Muscle of arm (tissue), 12 donors: Measurements from ENCODE around the gene WDR4. TPM values are rescaled to one million over a fixed set of nuclear protein-coding genes. Genes with fewer than 3 reads are reported as not detected.
A peak's percentile ranks its signal among the peaks of the same experiment; 100 is the strongest.
"Not testable (repeated sequence)": the region's sequence is repeated elsewhere in the genome, so short reads cannot be mapped to it uniquely, and the experiment has no call there.

Source experiments
- DNase-seq: peaks from one replicate; pipeline ENCODE4 v3.0.0-alpha.2; 2013
- polyA plus RNA-seq, 12 donors: library from polyadenylated mRNA; unstranded; fragments of 120-200 nt; gene quantifications; one replicate each; pipeline ENCODE4 v1.2.1, GENCODE V29; 2013; ENCODE audit not compliant: insufficient read length in 12 of 12

WDR4 gene
- polyA plus RNA-seq, 12 donors = 5.4 to 8.7 (median 6.6) TPM; not detected in 1

GRCh38 chr21:42839271-42840231, 39.8 kb downstream of the WDR4 start:
- no peak for DNase-seq

GRCh38 chr21:42838212-42838690, 41.1 kb downstream of the WDR4 start:
- not testable (repeated sequence) for DNase-seq

DNA sequence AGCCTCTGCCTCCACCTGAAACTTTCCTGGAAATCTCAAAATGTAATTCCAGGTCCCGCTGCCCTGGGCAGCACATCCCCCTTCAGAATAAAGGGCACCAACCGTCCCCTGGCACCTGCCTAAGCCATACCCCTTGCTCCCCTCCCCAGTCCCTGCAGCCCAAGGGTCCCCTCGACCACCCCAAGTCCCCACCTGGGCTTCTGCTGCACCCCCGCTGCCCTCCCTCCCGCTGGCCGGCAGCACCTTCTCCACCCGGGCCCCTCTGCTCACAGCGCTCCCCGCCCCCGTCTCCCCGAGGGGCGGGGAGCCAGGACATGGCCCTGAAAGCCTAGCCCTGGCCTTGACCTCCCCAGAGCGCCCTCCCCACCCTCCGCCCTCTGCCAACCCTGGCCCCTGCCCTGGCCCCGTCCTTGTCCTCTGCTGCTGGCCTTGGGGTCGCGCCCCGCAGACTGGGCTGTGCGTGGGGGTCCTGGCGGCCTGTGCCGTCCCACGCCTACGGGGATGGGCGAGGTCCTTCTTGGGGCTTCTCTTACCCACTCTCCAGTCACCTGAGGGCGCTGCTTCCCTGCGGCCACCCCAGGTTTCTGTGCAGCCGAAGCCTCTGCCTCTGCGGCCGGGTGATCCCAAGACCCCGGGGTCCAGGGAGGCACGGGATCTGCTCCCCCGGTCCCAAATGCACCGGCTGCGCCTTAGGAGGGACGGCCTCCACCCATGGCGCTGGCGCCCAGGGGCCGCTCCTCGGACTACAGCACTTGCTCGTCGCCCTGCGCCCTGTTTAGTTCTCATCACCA, 41.7 kb downstream of the WDR4 start:
- no peak for DNase-seq

GRCh38 chr21:42836767-42837301, 42.5 kb downstream of the WDR4 start:
- DNase-seq = no peak

- DNase-seq = no peak
These were observed 43.0 kb downstream of the WDR4 start for GRCh38 chr21:42836402-42836666.

GRCh38 chr21:42835611-42836401, 43.5 kb downstream of the WDR4 start:
- no peak for DNase-seq

GRCh38 chr21:42835211-42835610, 44.1 kb downstream of the WDR4 start:
- no peak for DNase-seq

DNA sequence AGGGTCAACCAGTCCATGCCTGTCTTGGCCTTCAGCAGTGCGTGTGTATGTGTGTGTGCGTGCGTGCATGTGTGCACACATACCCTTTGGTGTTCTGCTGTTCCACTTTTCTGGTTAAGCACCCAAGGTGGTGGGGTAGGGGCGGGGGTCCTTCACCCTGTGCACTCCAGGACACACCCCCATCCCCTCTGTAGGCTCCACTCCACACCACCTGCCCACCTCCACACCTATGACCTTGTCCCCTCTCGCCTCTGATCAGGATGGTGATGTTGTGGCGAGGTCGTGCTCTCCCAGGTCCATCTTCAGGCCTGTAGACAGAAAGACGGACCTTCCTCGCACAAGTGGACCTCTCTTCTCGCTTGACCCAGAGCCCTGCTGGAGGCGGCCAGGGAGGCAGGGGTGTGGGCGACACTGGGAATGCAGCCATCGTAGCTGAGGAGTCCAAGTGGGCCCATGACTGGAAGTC, 44.6 kb downstream of the WDR4 start:
- no peak for DNase-seq

DNA sequence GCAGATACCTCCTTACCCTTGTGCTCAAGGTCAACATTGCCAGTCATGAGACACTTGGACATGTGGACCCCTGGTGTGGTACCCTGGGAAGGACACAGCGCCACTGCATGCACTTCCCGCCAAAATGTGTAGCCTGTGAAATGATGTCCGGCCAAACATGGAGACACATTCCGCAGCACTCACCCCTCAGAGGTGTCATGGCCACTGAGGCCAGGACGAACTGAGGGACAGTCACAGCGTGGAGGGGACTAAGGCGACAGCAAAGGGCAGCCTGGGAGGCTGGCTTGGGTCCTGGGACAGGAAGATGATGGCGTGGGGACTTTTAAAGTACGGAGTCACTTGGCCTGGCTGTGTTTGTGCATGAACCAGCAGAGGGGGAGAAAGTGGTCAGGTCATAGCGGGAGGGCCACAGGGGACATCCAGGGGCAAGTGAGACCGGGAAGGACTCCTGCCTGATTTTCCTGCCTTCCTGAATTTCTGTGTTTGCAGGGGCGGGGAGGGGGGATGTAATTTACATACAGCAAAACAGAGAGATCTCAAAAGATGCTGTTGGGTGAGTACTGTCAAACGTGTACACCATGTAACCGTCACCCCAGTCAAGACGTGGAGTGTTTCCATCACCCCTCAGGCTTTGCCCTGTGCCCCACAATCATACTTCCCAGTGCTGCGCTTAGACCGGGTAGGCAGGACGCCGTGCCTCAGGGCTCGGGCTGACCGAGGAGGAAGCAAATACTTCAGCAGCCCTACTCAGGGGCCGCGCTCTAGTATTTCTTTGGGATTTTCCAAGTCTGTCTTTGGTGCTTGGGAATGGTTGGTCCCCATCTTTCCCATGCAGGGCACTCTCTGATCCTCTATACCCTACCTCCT, 45.2 kb downstream of the WDR4 start:
- no peak for DNase-seq

- DNase-seq = no peak
These were observed 45.9 kb downstream of the WDR4 start for GRCh38 chr21:42833439-42833815.

GRCh38 chr21:42832321-42832630, 47.1 kb downstream of the WDR4 start:
- not testable (repeated sequence) for DNase-seq

GRCh38 chr21:42830456-42831455, 48.6 kb downstream of the WDR4 start:
- no peak for DNase-seq

DNA sequence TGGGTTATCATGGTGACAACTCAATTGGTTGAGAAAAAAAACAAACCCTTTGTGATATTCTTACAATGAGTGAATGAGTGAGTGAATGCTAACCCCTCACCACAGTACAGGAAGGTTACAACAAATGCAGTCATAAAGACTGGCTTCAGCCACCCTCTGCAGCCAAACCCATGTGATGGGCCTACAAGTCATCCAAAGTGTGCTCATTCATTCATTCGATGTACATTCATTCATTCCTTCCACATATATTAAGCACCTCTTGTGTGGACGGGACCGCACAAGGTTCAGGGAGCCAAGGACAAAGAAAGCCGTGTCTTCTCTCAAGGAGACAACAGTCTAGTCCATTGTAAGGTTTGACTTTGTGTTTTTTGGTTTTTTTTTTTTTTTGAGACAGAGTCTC, 49.4 kb downstream of the WDR4 start:
- DNase-seq = no peak

- DNase-seq = no peak
These were observed 49.9 kb downstream of the WDR4 start for GRCh38 chr21:42829417-42829816.

- no peak for DNase-seq
These were observed 51.8 kb downstream of the WDR4 start for GRCh38 chr21:42827588-42827987.

GRCh38 chr21:42820616-42821465, 58.5 kb downstream of the WDR4 start:
- no peak for DNase-seq

GRCh38 chr21:42819861-42820615, 59.3 kb downstream of the WDR4 start:
- no peak for DNase-seq

DNA sequence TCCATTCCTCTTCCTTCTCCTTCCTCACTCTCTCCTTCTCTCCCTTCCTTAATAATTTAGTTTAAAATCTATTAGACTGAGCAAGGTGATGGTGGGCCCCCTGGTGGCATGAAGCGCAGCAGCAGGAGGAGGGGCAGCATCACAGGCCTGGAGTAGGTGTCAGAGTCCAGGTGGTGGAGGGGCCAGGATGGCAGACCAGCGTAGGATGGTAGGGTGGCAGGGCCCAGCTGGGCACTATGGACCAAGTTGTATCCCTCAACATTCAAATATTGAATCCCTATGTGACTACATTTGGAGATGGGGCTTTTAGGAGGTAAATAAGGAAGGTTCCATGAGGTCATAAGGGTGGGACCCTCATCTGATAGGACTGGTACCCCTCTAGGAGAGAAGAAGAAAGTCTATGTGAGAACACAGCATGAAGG, 61.0 kb downstream of the WDR4 start:
- DNase-seq = peak; percentile 44
